ENCODE data around the gene SLC25A6.

- TF ChIP-seq NFRKB (IDR thresholded peaks at IDR 0.05; ENCODE audit: low read depth) (no peak), CTCF (IDR thresholded peaks at IDR 0.05 in 2 of 3, conservative IDR thresholded peaks at IDR 0.05 in 1 of 3; ENCODE audit: insufficient read depth in 2 of 3, low read depth in 1 of 3, low read length in 3 of 3) (no peak), CEBPB (tag; IDR thresholded peaks at IDR 0.05) (no peak), EZH2 (IDR thresholded peaks at IDR 0.05; ENCODE audit: borderline replicate concordance, low read depth, low read length) (no peak), FOXM1 (IDR thresholded peaks at IDR 0.05; ENCODE audit: low read depth) (no peak), FOXM1 (CRISPR knock-in tag; IDR thresholded peaks at IDR 0.05; ENCODE audit: low read depth) (no peak), TBP (optimal IDR thresholded peaks at IDR 0.05; ENCODE audit: low read depth, low read length) (no peak), HDAC2 (IDR thresholded peaks at IDR 0.05) (no peak), RAD21 (CRISPR knock-in tag; conservative IDR thresholded peaks at IDR 0.05 in 1 of 2, IDR thresholded peaks at IDR 0.05 in 1 of 2) (no peak), ZBTB8A (IDR thresholded peaks at IDR 0.05; ENCODE audit: partially characterized antibody) (no peak), REST (IDR thresholded peaks at IDR 0.05; ENCODE audit: borderline replicate concordance) (no peak), REST (CRISPR knock-in tag; IDR thresholded peaks at IDR 0.05; ENCODE audit: low read depth) (no peak), POLR2A (conservative IDR thresholded peaks at IDR 0.05) (no peak), ZZZ3 (IDR thresholded peaks at IDR 0.05) (no peak), SIN3B (IDR thresholded peaks at IDR 0.05; ENCODE audit: low read depth) (no peak), ZBTB33 (CRISPR knock-in tag; IDR thresholded peaks at IDR 0.05) (no peak)
Observed at GRCh38 chrX:1412551-1413161, 20.7 kb upstream of the SLC25A6 start.

Data from K562 (cell line).